NCI-H1417 (cell line): ENCODE results near the gene SGMS1.
"Not testable (repeated sequence)": the region's sequence is repeated elsewhere in the genome, so short reads cannot be mapped to it uniquely, and the experiment has no call there.

Source experiments
- DNase-seq, 3 experiments: peaks; one replicate each; lab custom pipeline; 2025; lab: John Stamatoyannopoulos, UW

The SGMS1 gene

GRCh38 chr10:50556237-50557120 lies 67.3 kb downstream of the SGMS1 start:
- no peak for DNase-seq

DNA sequence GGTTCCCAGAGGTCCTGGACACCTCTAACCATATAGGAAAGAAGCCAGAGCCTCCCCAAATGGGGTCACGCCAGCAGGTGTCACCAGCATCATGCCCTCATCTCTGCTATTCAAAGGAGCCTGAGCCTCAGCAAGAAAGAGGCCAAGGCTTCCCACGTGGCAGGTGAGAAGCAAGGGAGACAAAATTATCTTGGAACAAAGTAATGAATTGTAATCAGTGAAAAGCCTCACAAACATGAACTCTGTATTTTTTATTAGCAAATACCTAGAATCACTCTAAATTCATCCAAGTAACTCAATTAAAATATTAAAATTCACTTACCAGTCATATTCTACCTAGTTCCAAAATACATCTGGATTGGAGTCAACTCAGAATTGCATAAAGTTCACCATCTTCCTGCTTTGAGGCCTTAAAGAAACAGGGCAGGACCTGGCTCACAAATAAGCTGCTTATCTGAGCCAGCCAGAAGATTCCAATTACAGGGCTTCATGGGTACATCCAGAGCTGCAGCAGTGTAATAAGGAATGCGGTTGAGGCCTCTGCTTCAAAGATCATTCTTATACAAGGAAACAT lies 68.7 kb downstream of the SGMS1 start:
- peak in 2 of 3 experiments; percentile 9 to 14 for DNase-seq

GRCh38 chr10:50554376-50554994 lies 69.3 kb downstream of the SGMS1 start:
- peak in 1 of 3 experiments; percentile 1 for DNase-seq

- DNase-seq = peak in 1 of 3 experiments; percentile 4
Measured at GRCh38 chr10:50552771-50553535, 70.8 kb downstream of the SGMS1 start.

- no peak for DNase-seq
Measured at GRCh38 chr10:50552308-50552707, 71.4 kb downstream of the SGMS1 start.

DNA sequence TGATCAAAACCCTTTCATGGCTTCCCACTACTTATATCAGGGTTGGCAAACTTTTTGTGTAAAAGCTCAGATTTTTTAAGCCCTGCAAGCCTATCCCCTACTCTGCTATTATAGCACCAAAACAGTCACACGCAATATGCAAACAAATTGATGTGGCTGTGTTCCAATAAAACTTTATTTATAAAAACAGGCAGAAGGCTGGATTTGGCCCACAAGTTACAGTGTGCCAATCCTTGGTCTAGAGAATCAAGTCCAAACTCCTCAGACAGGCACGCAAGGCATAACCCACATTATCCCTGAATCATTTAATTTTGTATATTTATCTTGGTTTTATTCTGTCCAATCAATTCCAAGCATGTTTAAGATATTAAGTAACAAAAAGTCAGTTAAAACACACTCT lies 71.9 kb downstream of the SGMS1 start:
- DNase-seq = no peak

- DNase-seq = no peak
Measured at GRCh38 chr10:50550291-50550839, 73.4 kb downstream of the SGMS1 start.

GRCh38 chr10:50549186-50549585 lies 74.6 kb downstream of the SGMS1 start:
- DNase-seq = not testable (repeated sequence)

GRCh38 chr10:50548481-50548880 lies 75.3 kb downstream of the SGMS1 start:
- not testable (repeated sequence) for DNase-seq

DNA sequence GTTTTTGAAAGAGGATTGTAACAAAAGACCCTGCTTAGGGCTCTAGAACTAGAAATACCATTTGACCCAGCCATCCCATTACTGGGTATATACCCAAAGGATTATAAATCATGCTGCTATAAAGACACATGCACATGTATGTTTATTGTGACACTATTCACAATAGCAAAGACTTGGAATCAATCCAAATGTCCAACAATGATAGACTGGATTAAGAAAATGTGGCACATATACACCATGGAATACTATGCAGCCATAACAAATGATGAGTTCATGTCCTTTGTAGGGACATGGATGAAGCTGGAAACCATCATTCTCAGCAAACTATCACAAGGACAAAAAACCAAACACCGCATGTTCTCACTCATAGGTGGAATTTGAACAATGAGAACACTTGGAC lies 77.5 kb downstream of the SGMS1 start:
- not testable (repeated sequence) for DNase-seq

GRCh38 chr10:50545846-50546245 lies 77.9 kb downstream of the SGMS1 start:
- no peak for DNase-seq

- no peak for DNase-seq
Measured at GRCh38 chr10:50544857-50545429, 78.8 kb downstream of the SGMS1 start.

- DNase-seq = no peak
Measured at GRCh38 chr10:50544095-50544856, 79.5 kb downstream of the SGMS1 start.

GRCh38 chr10:50542871-50543270 lies 80.9 kb downstream of the SGMS1 start:
- DNase-seq = no peak

DNA sequence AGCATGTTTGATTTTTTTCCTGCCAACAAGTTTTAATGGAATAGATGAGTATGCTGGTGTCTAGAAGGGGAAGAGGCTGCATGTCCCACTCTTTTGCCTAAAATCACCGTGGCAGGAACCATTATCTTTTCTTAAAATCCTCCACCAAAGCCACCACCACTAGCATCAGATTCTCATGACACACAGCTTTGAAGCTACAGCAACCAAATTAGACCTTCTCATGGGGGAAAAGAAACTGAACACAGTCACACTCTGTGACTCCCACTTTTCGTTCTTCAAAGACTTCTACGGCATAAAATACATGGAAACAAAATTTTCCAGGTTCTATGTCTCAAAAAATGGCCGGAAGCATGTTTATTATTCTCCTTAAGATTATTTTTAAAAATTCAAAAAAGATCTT lies 81.8 kb downstream of the SGMS1 start:
- DNase-seq = no peak

GRCh38 chr10:50541317-50541716 lies 82.4 kb downstream of the SGMS1 start:
- DNase-seq = no peak

- no peak for DNase-seq
Measured at GRCh38 chr10:50540826-50541122, 83.0 kb downstream of the SGMS1 start.

DNA sequence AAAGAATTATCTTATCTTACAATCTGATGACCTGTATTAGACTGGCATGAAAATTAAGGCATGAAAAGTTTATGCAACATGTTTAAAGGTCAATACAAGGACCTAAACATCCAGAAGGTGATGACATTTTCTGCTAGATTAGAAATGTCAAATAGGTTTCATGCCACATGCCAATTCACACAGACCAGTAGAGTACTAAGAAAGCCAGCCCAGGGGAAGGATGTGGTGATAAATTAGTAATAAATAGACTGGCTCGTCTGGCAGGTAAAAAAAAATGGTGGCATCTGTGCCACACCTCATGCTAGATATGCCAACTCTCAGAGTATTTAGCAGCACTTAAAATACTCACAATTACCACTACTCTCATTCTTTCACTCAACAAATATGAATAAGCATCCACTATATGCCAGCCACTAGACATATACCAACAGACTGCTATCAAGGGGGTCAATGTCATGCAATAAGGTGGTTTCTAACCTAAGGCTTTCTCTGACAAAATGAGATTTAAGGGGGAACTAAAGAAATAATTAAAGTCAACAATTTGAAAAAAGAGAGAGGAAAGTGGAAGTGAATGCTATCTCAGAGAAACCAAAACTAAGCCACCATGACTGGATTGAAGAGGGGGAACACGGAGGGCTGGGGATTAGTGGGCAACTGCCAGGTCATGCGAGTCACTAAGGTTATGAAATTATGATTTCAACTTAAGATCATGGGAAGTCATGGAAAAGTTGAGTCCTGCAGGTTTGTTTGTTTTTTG lies 83.5 kb downstream of the SGMS1 start:
- DNase-seq = no peak

- no peak for DNase-seq
Measured at GRCh38 chr10:50538555-50539398, 85.0 kb downstream of the SGMS1 start.
